A549 (cell line): Measurements from ENCODE around the gene APBB3. TPM values are rescaled to one million over a fixed set of nuclear protein-coding genes. Genes with fewer than 3 reads are reported as not detected.

Experiments used
- ATAC-seq, 2 experiments: fragments of 200-7000 bp in 1 of 2; fragments of >200 bp in 1 of 2; cut with Nextera tagmentation in 1 of 2; cut with Tn5 transposase in 1 of 2; 3 replicates each; pipeline versions ENCODE4 v1.8.0 to v1.9.1; 2018 to 2020; ENCODE audit warnings: mild to moderate bottlenecking in 1 of 2, moderate library complexity in 1 of 2
- CTCF ChIA-PET: fragments of 300-600 bp; sonication (Branson Sonifier 250); formaldehyde crosslinking; extraction: SDS; loops from one replicate; lab custom pipeline; 2021; ENCODE audit warnings: antibody characterized with exemption, inconsistent platforms; lab: Yijun Ruan, JAX
- POLR2A ChIA-PET: fragments of 350-600 bp; formaldehyde crosslinking; extraction: SDS; loops from one replicate; lab custom pipeline; 2021; ENCODE audit warnings: antibody characterized with exemption, inconsistent platforms; lab: Yijun Ruan, JAX
- DNase-seq, 2 experiments: peaks; one replicate each; pipeline versions ENCODE4 v3.0.0 to v3.0.0-alpha.2; 2011 to 2016; ENCODE audit warnings: low read depth in 1 of 2, low spot score in 1 of 2
- FAIRE-seq: peaks from 2 replicates; lab custom pipeline; 2011; peaks lifted over from hg19 to GRCh38; lab: Jason Lieb, UNC
- H3K27ac ChIP-seq, 2 experiments: fragments of >200 bp; sonication (Bioruptor Twin); formaldehyde crosslinking; 3 replicates each; pipeline ENCODE4 v1.5.1; 2016 to 2017
- H3K4me1 ChIP-seq: fragments of >200 bp; sonication (Bioruptor Twin); formaldehyde crosslinking; 3 replicates; pipeline ENCODE4 v1.6.1; 2016
- H3K4me2 ChIP-seq: fragments of >200 bp; sonication (Bioruptor Twin); formaldehyde crosslinking; 3 replicates; pipeline ENCODE4 v1.6.1; 2016
- H3K4me3 ChIP-seq: fragments of >200 bp; sonication (Bioruptor Twin); formaldehyde crosslinking; 3 replicates; pipeline ENCODE4 v1.5.1; 2016
- H3K9me3 ChIP-seq: fragments of >200 bp; sonication (Bioruptor Twin); formaldehyde crosslinking; 3 replicates; pipeline ENCODE4 v1.6.1; 2016
- ATOH8 ChIP-seq: fragments of 250-450 bp; sonication (Bioruptor Pico); IDR thresholded peaks from 2 replicates; pipeline ENCODE4 v1.5.0; 2020; ENCODE audit warnings: low read depth, mild to moderate bottlenecking, moderate library complexity
- BHLHE40 ChIP-seq: IDR thresholded peaks from 2 replicates; pipeline ENCODE4 v1.6.1; 2012; ENCODE audit warnings: low read depth, low read length, inconsistent platforms
- CBX2 ChIP-seq: fragments of 200-600 bp; sonication (generic); IDR thresholded peaks from 2 replicates; pipeline ENCODE4 v1.6.1; 2016; ENCODE audit warnings: low read depth, mild to moderate bottlenecking, borderline replicate concordance
- CHD2 ChIP-seq: fragments of 150-350 bp; IDR thresholded peaks from 2 replicates; pipeline ENCODE4 v1.6.1; 2014; ENCODE audit warnings: low read length; ENCODE audit not compliant: partially characterized antibody
- CHD4 ChIP-seq: fragments of 200-600 bp; sonication (generic); IDR thresholded peaks from 2 replicates; pipeline ENCODE4 v1.6.1; 2016; ENCODE audit warnings: antibody characterized with exemption, mild to moderate bottlenecking, borderline replicate concordance
- E2F6 ChIP-seq: IDR thresholded peaks from 2 replicates; pipeline ENCODE4 v1.6.1; 2012; ENCODE audit warnings: low read depth, borderline replicate concordance
- EHF ChIP-seq: fragments of 250-450 bp; sonication (Bioruptor Pico); IDR thresholded peaks from 2 replicates; pipeline ENCODE4 v1.5.0; 2020; ENCODE audit warnings: mild to moderate bottlenecking
- ELK1 ChIP-seq: fragments of 150-350 bp; IDR thresholded peaks from 2 replicates; pipeline ENCODE4 v1.6.1; 2014; ENCODE audit warnings: low read depth, mild to moderate bottlenecking, low read length
- GATA3 ChIP-seq: IDR thresholded peaks from 2 replicates; pipeline ENCODE4 v1.6.1; 2012; ENCODE audit warnings: borderline replicate concordance
- HES2 ChIP-seq: fragments of >200 bp; sonication (Bioruptor Twin); formaldehyde crosslinking; IDR thresholded peaks from 2 replicates; pipeline ENCODE4 v1.6.1; 2016
- HEYL ChIP-seq: fragments of 250-450 bp; sonication (Bioruptor Pico); IDR thresholded peaks from 2 replicates; pipeline ENCODE4 v1.8.0; 2021; ENCODE audit warnings: mild to moderate bottlenecking, moderate library complexity
- HOXA7 ChIP-seq: fragments of 250-450 bp; sonication (Bioruptor Pico); IDR thresholded peaks from 2 replicates; pipeline ENCODE4 v1.5.0; 2020; ENCODE audit warnings: mild to moderate bottlenecking, moderate library complexity
- KDM5A ChIP-seq: fragments of 200-600 bp; sonication (generic); IDR thresholded peaks from 2 replicates; pipeline ENCODE4 v1.6.1; 2016; ENCODE audit warnings: antibody characterized with exemption, mild to moderate bottlenecking
- MAFK ChIP-seq: fragments of 450-650 bp; IDR thresholded peaks from 2 replicates; pipeline ENCODE4 v1.6.1; 2014; ENCODE audit not compliant: partially characterized antibody
- MAZ ChIP-seq: fragments of 150-350 bp; IDR thresholded peaks from 2 replicates; pipeline ENCODE4 v1.6.1; 2014; ENCODE audit warnings: antibody characterized with exemption, low read depth, low read length, borderline replicate concordance
- MYC ChIP-seq: IDR thresholded peaks from 2 replicates; pipeline ENCODE4 v1.6.1; 2012; ENCODE audit warnings: mild to moderate bottlenecking, inconsistent platforms, low read length, improper control_type of control experiment, borderline replicate concordance
- NPAS2 ChIP-seq: fragments of 250-450 bp; sonication (Bioruptor Pico); IDR thresholded peaks from 2 replicates; pipeline ENCODE4 v1.8.0; 2022; ENCODE audit warnings: mild to moderate bottlenecking, moderate library complexity, borderline replicate concordance
- RAD21 ChIP-seq, 2 experiments: fragments of >200 bp in 1 of 2; sonication (Bioruptor Twin) in 1 of 2; formaldehyde crosslinking in 1 of 2; IDR thresholded peaks in 1 of 2; conservative IDR thresholded peaks in 1 of 2; 2 replicates in 1 of 2; 3 replicates in 1 of 2; pipeline ENCODE4 v1.6.1; 2012 to 2018; ENCODE audit warnings: inconsistent platforms in 1 of 2
- SREBF2 ChIP-seq: fragments of 450-650 bp; IDR thresholded peaks from 2 replicates; pipeline ENCODE4 v1.6.1; 2014; ENCODE audit warnings: mild to moderate bottlenecking, moderate library complexity
- TP53 ChIP-seq: fragments of 250-450 bp; sonication (Bioruptor Pico); IDR thresholded peaks from 2 replicates; pipeline ENCODE4 v1.5.0; 2021; ENCODE audit warnings: mild to moderate bottlenecking, moderate library complexity
- ZNF302 ChIP-seq: fragments of 250-450 bp; sonication (Bioruptor Pico); IDR thresholded peaks from 2 replicates; pipeline ENCODE4 v1.9.0; 2021; ENCODE audit warnings: inconsistent platforms, mild to moderate bottlenecking, moderate library complexity
- ZSCAN20 ChIP-seq: fragments of 250-450 bp; sonication (Bioruptor Pico); IDR thresholded peaks from 2 replicates; pipeline ENCODE4 v1.8.0; 2022; ENCODE audit warnings: mild to moderate bottlenecking, moderate library complexity
- WGBS: methylation state at CpG from one replicate; pipeline ENCODE4 v1.1.6; 2017; ENCODE audit errors: missing lambda C conversion rate; 5-methylcytosine and 5-hydroxymethylcytosine counted together
- polyA plus RNA-seq, 4 experiments: library from polyadenylated mRNA; depleted of rRNA in 3 of 4; stranded (reverse); fragments of >200 nt; fragmentation: RNase III in 1 of 4; extraction: RNeasy Plus Mini Kit Qiagen cat#74134 plus additional on column Dnase treatment in 1 of 4; gene quantifications; 2 replicates in 3 of 4; 3 replicates in 1 of 4; pipeline ENCODE4 v1.2.3, GENCODE V29; 2011 to 2017
- TF ChIP-seq, protein P1 (sequence below): fragments of 250-450 bp; sonication (Bioruptor Pico); IDR thresholded peaks from 2 replicates; pipeline ENCODE4 v1.5.0; 2021; ENCODE audit warnings: mild to moderate bottlenecking, moderate library complexity, borderline replicate concordance
- TF ChIP-seq, protein P2 (sequence below): fragments of 450-650 bp; IDR thresholded peaks from 2 replicates; pipeline ENCODE4 v1.6.1; 2014; ENCODE audit warnings: antibody characterized with exemption

The APBB3 gene
- polyA plus RNA-seq, 2 of the 4 experiments (the other 2 are of a cell fraction) = 9.4 to 11.7 TPM

DNA sequence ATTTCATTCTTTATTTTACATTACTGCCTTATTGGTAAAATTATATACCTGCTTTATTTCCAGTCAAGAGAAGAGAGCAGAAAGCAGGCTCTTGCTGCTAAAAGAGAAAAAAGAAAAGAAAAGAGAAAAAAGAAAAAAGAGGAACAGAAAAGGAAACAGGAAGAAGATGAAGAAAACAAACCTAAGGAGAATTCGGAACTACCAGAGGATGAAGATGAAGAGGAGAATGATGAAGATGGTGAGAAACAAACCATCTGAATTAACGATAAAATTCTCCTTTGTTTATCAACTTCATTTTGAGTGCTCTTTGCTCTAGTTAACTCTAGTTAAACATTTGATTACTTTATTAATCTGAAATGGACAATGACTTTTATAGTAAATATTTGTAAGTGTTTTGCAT is 40.4 kb downstream of the APBB3 start:
- 82% methylated on average over 2 of the region's 2 CpGs for WGBS
- CTCF ChIA-PET = no interaction called here
- H3K4me3 ChIP-seq = no peak overlapping the region
- TF ChIP-seq, protein P1, sequence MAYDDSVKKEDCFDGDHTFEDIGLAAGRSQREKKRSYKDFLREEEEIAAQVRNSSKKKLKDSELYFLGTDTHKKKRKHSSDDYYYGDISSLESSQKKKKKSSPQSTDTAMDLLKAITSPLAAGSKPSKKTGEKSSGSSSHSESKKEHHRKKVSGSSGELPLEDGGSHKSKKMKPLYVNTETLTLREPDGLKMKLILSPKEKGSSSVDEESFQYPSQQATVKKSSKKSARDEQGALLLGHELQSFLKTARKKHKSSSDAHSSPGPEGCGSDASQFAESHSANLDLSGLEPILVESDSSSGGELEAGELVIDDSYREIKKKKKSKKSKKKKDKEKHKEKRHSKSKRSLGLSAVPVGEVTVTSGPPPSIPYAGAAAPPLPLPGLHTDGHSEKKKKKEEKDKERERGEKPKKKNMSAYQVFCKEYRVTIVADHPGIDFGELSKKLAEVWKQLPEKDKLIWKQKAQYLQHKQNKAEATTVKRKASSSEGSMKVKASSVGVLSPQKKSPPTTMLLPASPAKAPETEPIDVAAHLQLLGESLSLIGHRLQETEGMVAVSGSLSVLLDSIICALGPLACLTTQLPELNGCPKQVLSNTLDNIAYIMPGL (CRISPR knock-in tag) = no peak
- TF ChIP-seq CHD2 (no peak), ZSCAN20 (no peak), MYC (no peak)
- no peaks in the 10 kb centered on the region for H3K9me3 ChIP-seq
- FAIRE-seq = no peak
- ATAC-seq = no peak
- no peak overlapping the region for H3K4me2 ChIP-seq
- no peaks in the 10 kb centered on the region for H3K4me1 ChIP-seq
- POLR2A ChIA-PET = no interaction called here
- H3K27ac ChIP-seq = no peak overlapping the region
- no peak for DNase-seq

DNA sequence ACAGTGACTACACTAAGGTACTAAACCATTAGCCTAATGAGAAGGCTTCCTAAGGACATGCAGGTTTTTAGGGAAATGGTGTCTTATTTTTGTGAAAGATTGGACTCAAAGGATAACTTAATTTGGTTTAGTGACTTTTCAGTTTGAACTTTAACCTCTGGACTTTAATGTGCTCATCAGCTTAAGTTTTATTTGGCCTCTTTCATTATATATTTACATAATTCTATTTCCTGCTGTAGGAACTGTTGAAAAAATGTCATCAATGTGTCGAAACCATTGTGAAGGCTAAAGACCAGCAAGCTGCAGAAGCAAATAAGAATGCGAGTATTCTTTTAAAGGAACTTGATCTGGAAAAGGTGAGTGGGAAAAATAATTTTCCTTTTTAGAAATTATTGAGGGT is 51.3 kb downstream of the APBB3 start:
- no peak for DNase-seq
- no peak for TF ChIP-seq MYC
- no peak for TF ChIP-seq BHLHE40
- no peak for TF ChIP-seq ZNF302 (CRISPR knock-in tag)
- no peak for TF ChIP-seq EHF (CRISPR knock-in tag)
- no peak for TF ChIP-seq GATA3
- no peak for TF ChIP-seq ZSCAN20
- no peak for TF ChIP-seq ELK1
- TF ChIP-seq NPAS2 (CRISPR knock-in tag) = no peak
- TF ChIP-seq MAZ = no peak
- TF ChIP-seq KDM5A = no peak
- no peak for TF ChIP-seq CHD4
- no peak for TF ChIP-seq TP53
- TF ChIP-seq, protein P2, sequence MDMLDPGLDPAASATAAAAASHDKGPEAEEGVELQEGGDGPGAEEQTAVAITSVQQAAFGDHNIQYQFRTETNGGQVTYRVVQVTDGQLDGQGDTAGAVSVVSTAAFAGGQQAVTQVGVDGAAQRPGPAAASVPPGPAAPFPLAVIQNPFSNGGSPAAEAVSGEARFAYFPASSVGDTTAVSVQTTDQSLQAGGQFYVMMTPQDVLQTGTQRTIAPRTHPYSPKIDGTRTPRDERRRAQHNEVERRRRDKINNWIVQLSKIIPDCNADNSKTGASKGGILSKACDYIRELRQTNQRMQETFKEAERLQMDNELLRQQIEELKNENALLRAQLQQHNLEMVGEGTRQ = no peak
- no peak for TF ChIP-seq HOXA7
- TF ChIP-seq MAFK = no peak
- no peak for TF ChIP-seq HEYL (CRISPR knock-in tag)
- no peak for TF ChIP-seq CHD2
- FAIRE-seq = no peak
- no peak overlapping the region for H3K4me2 ChIP-seq
- no peaks in the 10 kb centered on the region for H3K9me3 ChIP-seq
- no peak overlapping the region for H3K27ac ChIP-seq
- POLR2A ChIA-PET = no interaction called here
- WGBS = 94% methylated on average over 2 of the region's 2 CpGs
- no peaks in the 10 kb centered on the region for H3K4me1 ChIP-seq
- CTCF ChIA-PET = no interaction called here
- no peak for ATAC-seq
- no peak overlapping the region for H3K4me3 ChIP-seq

DNA sequence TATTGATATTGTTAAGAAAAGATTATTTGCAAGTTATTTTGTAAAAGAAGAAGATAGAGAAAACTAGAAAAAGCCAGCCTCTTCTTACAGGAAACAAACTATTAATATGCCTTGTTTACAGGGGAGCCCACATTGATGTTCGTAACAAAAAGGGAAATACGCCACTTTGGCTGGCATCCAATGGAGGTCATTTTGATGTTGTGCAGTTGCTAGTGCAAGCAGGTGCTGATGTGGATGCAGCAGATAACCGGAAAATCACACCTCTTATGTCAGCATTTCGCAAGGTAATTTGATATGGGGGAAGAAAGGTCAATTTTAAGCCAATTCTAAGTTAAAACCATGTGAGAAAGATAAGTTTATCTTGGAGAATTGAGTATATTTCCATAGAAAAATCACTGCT is 54.5 kb downstream of the APBB3 start:
- Histone ChIP-seq H3K27ac (no peak overlapping the region), H3K4me2 (no peak overlapping the region), H3K4me3 (no peak overlapping the region), H3K4me1 (no peaks in the 10 kb centered on the region)
- WGBS = 92% methylated on average over 4 of the region's 4 CpGs
- CTCF ChIA-PET = no interaction called here
- POLR2A ChIA-PET = no interaction called here
- FAIRE-seq (no peak), ATAC-seq (no peak)
- TF ChIP-seq SREBF2 (no peak), MAFK (no peak), E2F6 (no peak), RAD21 (conservative IDR thresholded peaks at IDR 0.05 in 1 of 2, IDR thresholded peaks at IDR 0.05 in 1 of 2) (no peak), ATOH8 (CRISPR knock-in tag) (no peak), CBX2 (no peak), HES2 (no peak)
- TF ChIP-seq, protein P1 (CRISPR knock-in tag) = no peak
- TF ChIP-seq, all 56 proteins: peak for 0
- H3K9me3 ChIP-seq = no peaks in the 10 kb centered on the region
- DNase-seq = no peak
